A549 (cell line): Measurements from ENCODE around the gene MPL. TPM values are rescaled to one million over a fixed set of nuclear protein-coding genes. Genes with fewer than 3 reads are reported as not detected.

Source experiments
- ATAC-seq, 2 experiments: fragments of 200-7000 bp in 1 of 2; fragments of >200 bp in 1 of 2; cut with Nextera tagmentation in 1 of 2; cut with Tn5 transposase in 1 of 2; 3 replicates each; pipeline versions ENCODE4 v1.8.0 to v1.9.1; 2018 to 2020; ENCODE audit warnings: mild to moderate bottlenecking in 1 of 2, moderate library complexity in 1 of 2
- CTCF ChIA-PET: fragments of 300-600 bp; sonication (Branson Sonifier 250); formaldehyde crosslinking; extraction: SDS; loops from one replicate; lab custom pipeline; 2021; ENCODE audit warnings: antibody characterized with exemption, inconsistent platforms; lab: Yijun Ruan, JAX
- POLR2A ChIA-PET: fragments of 350-600 bp; formaldehyde crosslinking; extraction: SDS; loops from one replicate; lab custom pipeline; 2021; ENCODE audit warnings: antibody characterized with exemption, inconsistent platforms; lab: Yijun Ruan, JAX
- DNase-seq, 2 experiments: peaks; one replicate each; pipeline versions ENCODE4 v3.0.0 to v3.0.0-alpha.2; 2011 to 2016; ENCODE audit warnings: low read depth in 1 of 2, low spot score in 1 of 2
- FAIRE-seq: peaks from 2 replicates; lab custom pipeline; 2011; peaks lifted over from hg19 to GRCh38; lab: Jason Lieb, UNC
- H3K27ac ChIP-seq, 2 experiments: fragments of >200 bp; sonication (Bioruptor Twin); formaldehyde crosslinking; 3 replicates each; pipeline ENCODE4 v1.5.1; 2016 to 2017
- H3K4me1 ChIP-seq: fragments of >200 bp; sonication (Bioruptor Twin); formaldehyde crosslinking; 3 replicates; pipeline ENCODE4 v1.6.1; 2016
- H3K4me2 ChIP-seq: fragments of >200 bp; sonication (Bioruptor Twin); formaldehyde crosslinking; 3 replicates; pipeline ENCODE4 v1.6.1; 2016
- H3K4me3 ChIP-seq: fragments of >200 bp; sonication (Bioruptor Twin); formaldehyde crosslinking; 3 replicates; pipeline ENCODE4 v1.5.1; 2016
- H3K9me3 ChIP-seq: fragments of >200 bp; sonication (Bioruptor Twin); formaldehyde crosslinking; 3 replicates; pipeline ENCODE4 v1.6.1; 2016
- BHLHE40 ChIP-seq: IDR thresholded peaks from 2 replicates; pipeline ENCODE4 v1.6.1; 2012; ENCODE audit warnings: low read depth, low read length, inconsistent platforms
- CHD2 ChIP-seq: fragments of 150-350 bp; IDR thresholded peaks from 2 replicates; pipeline ENCODE4 v1.6.1; 2014; ENCODE audit warnings: low read length; ENCODE audit not compliant: partially characterized antibody
- EHF ChIP-seq: fragments of 250-450 bp; sonication (Bioruptor Pico); IDR thresholded peaks from 2 replicates; pipeline ENCODE4 v1.5.0; 2020; ENCODE audit warnings: mild to moderate bottlenecking
- EP300 ChIP-seq, 2 experiments: fragments of >200 bp; sonication (Bioruptor Twin); formaldehyde crosslinking; IDR thresholded peaks; 2 replicates in 1 of 2; 3 replicates in 1 of 2; pipeline ENCODE4 v1.6.1; 2016 to 2017
- FOSL2 ChIP-seq, 2 experiments: fragments of 450-650 bp in 1 of 2; fragments of >200 bp in 1 of 2; sonication (Bioruptor Twin) in 1 of 2; formaldehyde crosslinking; IDR thresholded peaks; 2 replicates each; pipeline versions ENCODE4 v1.5.0 to v1.6.1; 2016 to 2020; ENCODE audit warnings: mild to moderate bottlenecking in 1 of 2, moderate library complexity in 1 of 2
- JUN ChIP-seq, 2 experiments: fragments of >200 bp; sonication (Bioruptor Twin); formaldehyde crosslinking; IDR thresholded peaks; 2 replicates in 1 of 2; 3 replicates in 1 of 2; pipeline ENCODE4 v1.6.1; 2016 to 2017
- KDM5A ChIP-seq: fragments of 200-600 bp; sonication (generic); IDR thresholded peaks from 2 replicates; pipeline ENCODE4 v1.6.1; 2016; ENCODE audit warnings: antibody characterized with exemption, mild to moderate bottlenecking
- MAFK ChIP-seq: fragments of 450-650 bp; IDR thresholded peaks from 2 replicates; pipeline ENCODE4 v1.6.1; 2014; ENCODE audit not compliant: partially characterized antibody
- MYC ChIP-seq: IDR thresholded peaks from 2 replicates; pipeline ENCODE4 v1.6.1; 2012; ENCODE audit warnings: mild to moderate bottlenecking, inconsistent platforms, low read length, improper control_type of control experiment, borderline replicate concordance
- NFE2L2 ChIP-seq: fragments of 150-350 bp; conservative IDR thresholded peaks from 2 replicates; pipeline ENCODE4 v1.6.1; 2014; ENCODE audit warnings: low read length
- NPAS2 ChIP-seq: fragments of 250-450 bp; sonication (Bioruptor Pico); IDR thresholded peaks from 2 replicates; pipeline ENCODE4 v1.8.0; 2022; ENCODE audit warnings: mild to moderate bottlenecking, moderate library complexity, borderline replicate concordance
- RAD21 ChIP-seq, 2 experiments: fragments of >200 bp in 1 of 2; sonication (Bioruptor Twin) in 1 of 2; formaldehyde crosslinking in 1 of 2; IDR thresholded peaks in 1 of 2; conservative IDR thresholded peaks in 1 of 2; 2 replicates in 1 of 2; 3 replicates in 1 of 2; pipeline ENCODE4 v1.6.1; 2012 to 2018; ENCODE audit warnings: inconsistent platforms in 1 of 2
- RNF2 ChIP-seq: fragments of 200-600 bp; sonication (generic); IDR thresholded peaks from 2 replicates; pipeline ENCODE4 v1.6.1; 2016; ENCODE audit warnings: low read depth, mild to moderate bottlenecking, antibody characterized with exemption, moderate library complexity, borderline replicate concordance
- SMC3 ChIP-seq: fragments of >200 bp; sonication (Bioruptor Twin); formaldehyde crosslinking; IDR thresholded peaks from 3 replicates; pipeline ENCODE4 v1.6.1; 2018; ENCODE audit warnings: inconsistent platforms
- ZC3H11A ChIP-seq: fragments of 450-650 bp; IDR thresholded peaks from 2 replicates; pipeline ENCODE4 v1.6.1; 2014; ENCODE audit warnings: antibody characterized with exemption, mild to moderate bottlenecking
- ZNF302 ChIP-seq: fragments of 250-450 bp; sonication (Bioruptor Pico); IDR thresholded peaks from 2 replicates; pipeline ENCODE4 v1.9.0; 2021; ENCODE audit warnings: inconsistent platforms, mild to moderate bottlenecking, moderate library complexity
- WGBS: methylation state at CpG from one replicate; pipeline ENCODE4 v1.1.6; 2017; ENCODE audit errors: missing lambda C conversion rate; 5-methylcytosine and 5-hydroxymethylcytosine counted together
- polyA plus RNA-seq, 4 experiments: library from polyadenylated mRNA; depleted of rRNA in 3 of 4; stranded (reverse); fragments of >200 nt; fragmentation: RNase III in 1 of 4; extraction: RNeasy Plus Mini Kit Qiagen cat#74134 plus additional on column Dnase treatment in 1 of 4; gene quantifications; 2 replicates in 3 of 4; 3 replicates in 1 of 4; pipeline ENCODE4 v1.2.3, GENCODE V29; 2011 to 2017
- TF ChIP-seq, protein P1 (sequence below): fragments of 250-450 bp; sonication (Bioruptor Pico); IDR thresholded peaks from 2 replicates; pipeline ENCODE4 v1.5.0; 2020; ENCODE audit warnings: low read depth, mild to moderate bottlenecking, moderate library complexity
- TF ChIP-seq, protein P2 (sequence below): fragments of 250-450 bp; sonication (Bioruptor Pico); IDR thresholded peaks from 2 replicates; pipeline ENCODE4 v1.5.0; 2021; ENCODE audit warnings: mild to moderate bottlenecking, moderate library complexity, borderline replicate concordance
- TF ChIP-seq, protein P3 (sequence below): fragments of >200 bp; sonication (Bioruptor Twin); formaldehyde crosslinking; IDR thresholded peaks from 2 replicates; pipeline ENCODE4 v1.6.1; 2016
- TF ChIP-seq, protein P4 (sequence below): fragments of 200-600 bp; sonication (generic); IDR thresholded peaks from 2 replicates; pipeline ENCODE4 v1.6.1; 2016; ENCODE audit warnings: antibody characterized with exemption, mild to moderate bottlenecking, moderate library complexity
- TF ChIP-seq, protein P5 (sequence below): IDR thresholded peaks from 2 replicates; pipeline ENCODE4 v1.6.1; 2012

The MPL gene
- polyA plus RNA-seq, 2 of the 4 experiments (the other 2 are of a cell fraction): not detected

DNA sequence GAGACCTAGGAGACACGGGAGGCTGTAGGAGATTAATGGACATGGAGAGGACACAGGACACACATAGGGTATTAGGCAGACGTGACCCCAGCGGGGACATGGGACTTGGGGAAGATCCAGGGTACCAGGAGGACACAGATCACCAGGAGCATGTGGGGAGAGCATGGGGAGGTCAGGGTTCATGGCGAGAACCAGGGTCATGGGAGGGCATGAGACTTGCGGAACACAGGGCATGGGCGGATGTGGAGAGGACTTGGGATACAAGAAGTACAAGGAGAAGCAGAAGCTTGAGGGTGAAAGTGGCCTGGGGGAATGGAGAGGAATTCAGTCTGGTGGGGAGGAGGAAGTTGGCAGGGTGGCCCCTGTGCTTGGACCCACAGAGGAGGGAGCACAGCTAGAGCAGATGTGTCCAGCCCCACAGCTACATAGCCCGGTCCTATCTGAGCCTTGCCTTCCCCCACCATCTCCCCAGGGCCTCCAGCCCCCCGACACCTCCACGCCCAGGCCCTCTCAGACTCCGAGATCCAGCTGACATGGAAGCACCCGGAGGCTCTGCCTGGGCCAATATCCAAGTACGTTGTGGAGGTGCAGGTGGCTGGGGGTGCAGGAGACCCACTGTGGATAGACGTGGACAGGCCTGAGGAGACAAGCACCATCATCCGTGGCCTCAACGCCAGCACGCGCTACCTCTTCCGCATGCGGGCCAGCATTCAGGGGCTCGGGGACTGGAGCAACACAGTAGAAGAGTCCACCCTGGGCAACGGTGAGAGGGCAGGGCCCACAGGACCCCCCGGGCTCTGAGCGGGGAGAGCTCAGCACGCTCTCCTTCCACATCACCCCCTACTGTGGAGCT, 24.7 kb upstream of the MPL start:
- ATAC-seq (no peak), DNase-seq (no peak), FAIRE-seq (no peak)
- H3K9me3 ChIP-seq: no peaks in the 10 kb centered on the region
- no peak overlapping the region for H3K4me2 ChIP-seq
- WGBS: 79% methylated on average over 7 of the region's 24 CpGs
- ChIA-PET POLR2A (no interaction called here), CTCF (no interaction called here)
- no peaks in the 10 kb centered on the region for H3K4me1 ChIP-seq
- no peak overlapping the region for H3K4me3 ChIP-seq
- H3K27ac ChIP-seq: no peak overlapping the region
- TF ChIP-seq, protein P1, sequence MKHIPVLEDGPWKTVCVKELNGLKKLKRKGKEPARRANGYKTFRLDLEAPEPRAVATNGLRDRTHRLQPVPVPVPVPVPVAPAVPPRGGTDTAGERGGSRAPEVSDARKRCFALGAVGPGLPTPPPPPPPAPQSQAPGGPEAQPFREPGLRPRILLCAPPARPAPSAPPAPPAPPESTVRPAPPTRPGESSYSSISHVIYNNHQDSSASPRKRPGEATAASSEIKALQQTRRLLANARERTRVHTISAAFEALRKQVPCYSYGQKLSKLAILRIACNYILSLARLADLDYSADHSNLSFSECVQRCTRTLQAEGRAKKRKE (CRISPR knock-in tag): no peak
- no peak for TF ChIP-seq NFE2L2
- no peak for TF ChIP-seq NPAS2 (CRISPR knock-in tag)
- TF ChIP-seq ZC3H11A: no peak
- no peak for TF ChIP-seq JUN (IDR thresholded peaks at IDR 0.05)
- TF ChIP-seq EHF (CRISPR knock-in tag): no peak
- TF ChIP-seq RAD21 (conservative IDR thresholded peaks at IDR 0.05 in 1 of 2, IDR thresholded peaks at IDR 0.05 in 1 of 2): no peak
- TF ChIP-seq BHLHE40: no peak
- TF ChIP-seq, protein P2, sequence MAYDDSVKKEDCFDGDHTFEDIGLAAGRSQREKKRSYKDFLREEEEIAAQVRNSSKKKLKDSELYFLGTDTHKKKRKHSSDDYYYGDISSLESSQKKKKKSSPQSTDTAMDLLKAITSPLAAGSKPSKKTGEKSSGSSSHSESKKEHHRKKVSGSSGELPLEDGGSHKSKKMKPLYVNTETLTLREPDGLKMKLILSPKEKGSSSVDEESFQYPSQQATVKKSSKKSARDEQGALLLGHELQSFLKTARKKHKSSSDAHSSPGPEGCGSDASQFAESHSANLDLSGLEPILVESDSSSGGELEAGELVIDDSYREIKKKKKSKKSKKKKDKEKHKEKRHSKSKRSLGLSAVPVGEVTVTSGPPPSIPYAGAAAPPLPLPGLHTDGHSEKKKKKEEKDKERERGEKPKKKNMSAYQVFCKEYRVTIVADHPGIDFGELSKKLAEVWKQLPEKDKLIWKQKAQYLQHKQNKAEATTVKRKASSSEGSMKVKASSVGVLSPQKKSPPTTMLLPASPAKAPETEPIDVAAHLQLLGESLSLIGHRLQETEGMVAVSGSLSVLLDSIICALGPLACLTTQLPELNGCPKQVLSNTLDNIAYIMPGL (CRISPR knock-in tag): no peak
- no peak for TF ChIP-seq MYC
- TF ChIP-seq FOSL2 (IDR thresholded peaks at IDR 0.05): no peak
- no peak for TF ChIP-seq FOSL2 (CRISPR knock-in tag; IDR thresholded peaks at IDR 0.05)

DNA sequence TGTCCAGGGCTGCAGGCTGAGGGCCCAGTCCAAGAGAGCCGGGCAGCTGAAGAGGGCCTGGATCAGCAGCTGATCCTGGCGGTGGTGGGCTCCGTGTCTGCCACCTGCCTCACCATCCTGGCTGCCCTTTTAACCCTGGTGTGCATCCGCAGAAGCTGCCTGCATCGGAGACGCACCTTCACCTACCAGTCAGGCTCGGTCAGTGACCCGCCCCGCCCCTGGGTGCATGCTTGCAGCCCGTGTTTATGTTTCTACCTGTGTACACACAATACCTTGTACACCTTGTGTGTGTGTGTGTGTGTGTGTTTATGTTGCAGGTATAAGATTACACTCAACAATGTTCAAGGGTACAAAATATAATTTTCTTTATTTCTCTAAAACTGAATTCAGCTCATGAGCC, 23.8 kb upstream of the MPL start:
- 93% methylated on average over 7 of the region's 10 CpGs for WGBS
- no peak overlapping the region for H3K4me3 ChIP-seq
- TF ChIP-seq RNF2 (no peak), EP300 (IDR thresholded peaks at IDR 0.05) (no peak), CHD2 (no peak), MAFK (no peak), SMC3 (no peak), BHLHE40 (no peak), FOSL2 (IDR thresholded peaks at IDR 0.05) (no peak), FOSL2 (CRISPR knock-in tag; IDR thresholded peaks at IDR 0.05) (no peak), ZNF302 (no peak), KDM5A (no peak)
- TF ChIP-seq, protein P1 (CRISPR knock-in tag): no peak
- TF ChIP-seq, protein P3, sequence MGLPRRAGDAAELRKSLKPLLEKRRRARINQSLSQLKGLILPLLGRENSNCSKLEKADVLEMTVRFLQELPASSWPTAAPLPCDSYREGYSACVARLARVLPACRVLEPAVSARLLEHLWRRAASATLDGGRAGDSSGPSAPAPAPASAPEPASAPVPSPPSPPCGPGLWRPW: no peak
- TF ChIP-seq, protein P4, sequence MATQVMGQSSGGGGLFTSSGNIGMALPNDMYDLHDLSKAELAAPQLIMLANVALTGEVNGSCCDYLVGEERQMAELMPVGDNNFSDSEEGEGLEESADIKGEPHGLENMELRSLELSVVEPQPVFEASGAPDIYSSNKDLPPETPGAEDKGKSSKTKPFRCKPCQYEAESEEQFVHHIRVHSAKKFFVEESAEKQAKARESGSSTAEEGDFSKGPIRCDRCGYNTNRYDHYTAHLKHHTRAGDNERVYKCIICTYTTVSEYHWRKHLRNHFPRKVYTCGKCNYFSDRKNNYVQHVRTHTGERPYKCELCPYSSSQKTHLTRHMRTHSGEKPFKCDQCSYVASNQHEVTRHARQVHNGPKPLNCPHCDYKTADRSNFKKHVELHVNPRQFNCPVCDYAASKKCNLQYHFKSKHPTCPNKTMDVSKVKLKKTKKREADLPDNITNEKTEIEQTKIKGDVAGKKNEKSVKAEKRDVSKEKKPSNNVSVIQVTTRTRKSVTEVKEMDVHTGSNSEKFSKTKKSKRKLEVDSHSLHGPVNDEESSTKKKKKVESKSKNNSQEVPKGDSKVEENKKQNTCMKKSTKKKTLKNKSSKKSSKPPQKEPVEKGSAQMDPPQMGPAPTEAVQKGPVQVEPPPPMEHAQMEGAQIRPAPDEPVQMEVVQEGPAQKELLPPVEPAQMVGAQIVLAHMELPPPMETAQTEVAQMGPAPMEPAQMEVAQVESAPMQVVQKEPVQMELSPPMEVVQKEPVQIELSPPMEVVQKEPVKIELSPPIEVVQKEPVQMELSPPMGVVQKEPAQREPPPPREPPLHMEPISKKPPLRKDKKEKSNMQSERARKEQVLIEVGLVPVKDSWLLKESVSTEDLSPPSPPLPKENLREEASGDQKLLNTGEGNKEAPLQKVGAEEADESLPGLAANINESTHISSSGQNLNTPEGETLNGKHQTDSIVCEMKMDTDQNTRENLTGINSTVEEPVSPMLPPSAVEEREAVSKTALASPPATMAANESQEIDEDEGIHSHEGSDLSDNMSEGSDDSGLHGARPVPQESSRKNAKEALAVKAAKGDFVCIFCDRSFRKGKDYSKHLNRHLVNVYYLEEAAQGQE: no peak
- TF ChIP-seq, protein P2 (CRISPR knock-in tag): no peak
- TF ChIP-seq, protein P5, sequence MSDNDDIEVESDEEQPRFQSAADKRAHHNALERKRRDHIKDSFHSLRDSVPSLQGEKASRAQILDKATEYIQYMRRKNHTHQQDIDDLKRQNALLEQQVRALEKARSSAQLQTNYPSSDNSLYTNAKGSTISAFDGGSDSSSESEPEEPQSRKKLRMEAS: no peak
- TF ChIP-seq, all 56 proteins: peak for 0
- no peaks in the 10 kb centered on the region for H3K9me3 ChIP-seq
- ChIA-PET CTCF (no interaction called here), POLR2A (no interaction called here)
- no peak for FAIRE-seq
- no peak for DNase-seq
- H3K27ac ChIP-seq: no peak overlapping the region
- H3K4me2 ChIP-seq: no peak overlapping the region
- H3K4me1 ChIP-seq: no peaks in the 10 kb centered on the region
- no peak for ATAC-seq
